GM20000 (cell line): ENCODE measurements around the gene ZNHIT6.

Source experiments
- DNase-seq: peaks from one replicate; pipeline ENCODE4 v3.0.0; 2012; ENCODE audit warnings: low spot score
- CTCF ChIP-seq: IDR thresholded peaks from 2 replicates; pipeline ENCODE4 v1.5.1; 2012; ENCODE audit warnings: mild to moderate bottlenecking, control low read depth; ENCODE audit errors: extremely low read depth, missing control alignments

The ZNHIT6 gene

DNA sequence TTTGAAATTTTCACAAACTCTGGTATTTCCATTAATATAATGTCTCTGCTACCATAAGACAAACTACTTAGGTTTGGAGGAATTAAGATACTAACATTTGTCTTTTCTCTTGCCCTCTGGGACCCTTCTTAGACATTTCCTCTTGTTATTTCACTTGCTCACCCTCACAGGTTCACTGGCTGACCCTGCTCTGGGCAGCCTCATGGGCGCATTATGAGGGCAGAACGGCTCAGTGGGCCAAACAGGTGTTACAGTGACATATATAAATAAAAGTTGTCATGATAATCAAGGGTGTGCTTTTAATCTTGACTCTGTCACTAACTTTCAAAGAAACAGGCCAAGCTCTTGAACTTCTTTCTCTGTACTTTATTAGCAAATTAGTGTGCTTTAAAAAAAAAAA lies 46.5 kb downstream of the ZNHIT6 start:
- no peak for DNase-seq
- no peak for TF ChIP-seq CTCF

GRCh38 chr1:85660541-85660940 lies 47.7 kb downstream of the ZNHIT6 start:
- no peak for TF ChIP-seq CTCF

DNA sequence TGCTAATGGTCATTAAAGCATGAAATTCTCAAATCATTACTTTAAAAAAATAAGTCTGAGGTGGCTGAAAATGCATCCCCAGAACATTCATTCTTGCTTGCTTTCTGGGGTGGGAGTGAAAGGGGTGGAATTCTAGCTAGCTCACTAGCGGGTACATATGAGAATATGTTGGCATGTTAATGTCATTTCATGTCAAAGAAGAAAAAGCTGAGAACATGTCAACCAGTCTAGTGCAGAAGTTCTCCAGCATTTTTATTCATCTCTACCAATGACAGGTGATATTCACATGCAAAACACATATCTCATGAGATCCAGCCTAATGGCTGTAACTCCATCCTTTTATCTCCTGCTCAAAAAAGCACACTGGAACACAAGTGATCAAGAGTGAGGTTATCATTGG lies 49.1 kb downstream of the ZNHIT6 start:
- DNase-seq = no peak
- TF ChIP-seq CTCF = no peak

More at GRCh38 chr1:85660541-85660940, 47.7 kb downstream of the ZNHIT6 start:
- DNase-seq = no peak

- no peak for TF ChIP-seq CTCF
- no peak for DNase-seq
Measured at GRCh38 chr1:85656948-85657347, 51.3 kb downstream of the ZNHIT6 start.

GRCh38 chr1:85656256-85656655 lies 52.0 kb downstream of the ZNHIT6 start:
- no peak for DNase-seq
- TF ChIP-seq CTCF = no peak

GRCh38 chr1:85655315-85655714 lies 52.9 kb downstream of the ZNHIT6 start:
- no peak for TF ChIP-seq CTCF
- DNase-seq = no peak

GRCh38 chr1:85654066-85654782 lies 54.0 kb downstream of the ZNHIT6 start:
- no peak for TF ChIP-seq CTCF
- DNase-seq = no peak
